Vagina (tissue), 2 donors: Measurements from ENCODE around the gene WDR70. TPM values are rescaled to one million over a fixed set of nuclear protein-coding genes. Genes with fewer than 3 reads are reported as not detected.
"Not testable (repeated sequence)": the region's sequence is repeated elsewhere in the genome, so short reads cannot be mapped to it uniquely, and the experiment has no call there.

Source experiments
- DNase-seq, 2 donors: peaks; one replicate each; pipeline ENCODE4 v3.0.0-alpha.2; 2017; ENCODE audit errors: extremely low spot score in 2 of 2
- H3K27ac ChIP-seq: fragments of 200-600 bp; sonication (generic); one replicate; pipeline ENCODE4 v1.5.1; 2019
- H3K27me3 ChIP-seq: fragments of 200-600 bp; sonication (generic); one replicate; pipeline ENCODE4 v1.5.1; 2019
- H3K36me3 ChIP-seq, 2 donors: fragments of 200-600 bp; sonication (generic); one replicate each; pipeline ENCODE4 v1.5.1; 2017 to 2019
- H3K4me1 ChIP-seq: fragments of 200-600 bp; sonication (generic); one replicate; pipeline ENCODE4 v1.5.1; 2019
- H3K4me3 ChIP-seq, 2 donors: fragments of 200-600 bp; sonication (generic); 1 replicate in 1 of 2; 2 replicates in 1 of 2; pipeline ENCODE4 v1.5.1; 2016 to 2019
- H3K9me3 ChIP-seq: fragments of 200-600 bp; sonication (generic); one replicate; pipeline ENCODE4 v1.5.1; 2019
- CTCF ChIP-seq, 3 experiments: fragments of 450-650 bp in 2 of 3; fragments of 200-600 bp in 1 of 3; sonication (generic) in 1 of 3; IDR thresholded peaks; one replicate each; pipeline ENCODE4 v1.5.1; 2017 to 2019; ENCODE audit warnings: antibody characterized with exemption in 3 of 3, mild to moderate bottlenecking in 2 of 3, moderate library complexity in 2 of 3
- POLR2A ChIP-seq, 2 donors: fragments of 450-650 bp; IDR thresholded peaks; one replicate each; pipeline ENCODE4 v1.6.1; 2017; ENCODE audit warnings: antibody characterized with exemption in 2 of 2, mild to moderate bottlenecking in 2 of 2, moderate library complexity in 2 of 2
- POLR2AphosphoS5 ChIP-seq, 2 donors: sonication (generic); formaldehyde crosslinking; IDR thresholded peaks; one replicate each; pipeline ENCODE4 v1.9.0; 2017; ENCODE audit warnings: antibody characterized with exemption in 2 of 2, mild to moderate bottlenecking in 2 of 2, low read depth in 1 of 2; ENCODE audit not compliant: insufficient read depth in 1 of 2
- intact Hi-C: fragments of 100-400 bp; cut with DNase I; formaldehyde crosslinking; loops from one replicate; pipeline ENCODE4 v1.15.1; 2023
- total RNA-seq: library from RNA; depleted of rRNA; stranded (reverse); fragments of >200 nt; gene quantifications from one replicate; pipeline ENCODE4 v1.2.3, GENCODE V29; 2016

The WDR70 gene
- total RNA-seq, 1 donor from 2014 or later = 31.4 TPM

- no peaks in the 10 kb centered on the region for H3K9me3 ChIP-seq
- TF ChIP-seq CTCF (IDR thresholded peaks at IDR 0.05) = no peak
- no peak overlapping the region for H3K4me3 ChIP-seq
- H3K4me1 ChIP-seq = no peaks in the 10 kb centered on the region
- intact Hi-C loops = no loop called here
- no peak overlapping the region for H3K27ac ChIP-seq
- H3K36me3 ChIP-seq = no peaks in the 10 kb centered on the region
- H3K27me3 ChIP-seq = no peaks in the 10 kb centered on the region
- no peak for DNase-seq
Observed at GRCh38 chr5:37640088-37640487, 261.0 kb downstream of the WDR70 start.

DNA sequence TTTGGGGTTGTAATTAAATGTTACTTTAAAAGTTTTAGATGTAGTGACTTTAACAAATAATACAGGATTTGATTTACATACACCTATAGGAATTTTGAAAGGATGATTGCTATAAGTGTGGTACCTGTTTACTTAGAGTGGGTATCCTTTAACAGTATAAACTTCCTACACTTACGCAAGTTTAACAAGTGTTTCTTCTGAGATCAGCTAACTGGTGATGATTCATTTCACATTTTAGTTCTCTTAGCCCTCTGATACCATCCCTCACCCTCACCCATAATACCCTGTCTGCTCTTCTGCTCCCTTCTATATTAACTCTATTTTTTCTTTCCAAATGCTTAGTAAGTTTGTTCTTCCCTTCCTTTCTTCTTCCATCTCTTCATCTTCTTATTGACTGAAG is 262.8 kb downstream of the WDR70 start:
- Histone ChIP-seq H3K9me3 (no peaks in the 10 kb centered on the region), H3K36me3 (no peaks in the 10 kb centered on the region), H3K27ac (no peak overlapping the region), H3K4me1 (no peaks in the 10 kb centered on the region), H3K27me3 (no peaks in the 10 kb centered on the region), H3K4me3 (no peak overlapping the region)
- TF ChIP-seq POLR2AphosphoS5 (IDR thresholded peaks at IDR 0.05; ENCODE audit: insufficient read depth in 1 of 2, low read depth in 1 of 2) (no peak), POLR2A (IDR thresholded peaks at IDR 0.05) (no peak), CTCF (IDR thresholded peaks at IDR 0.05) (no peak)
- no peak for DNase-seq
- intact Hi-C loops = no loop called here

DNA sequence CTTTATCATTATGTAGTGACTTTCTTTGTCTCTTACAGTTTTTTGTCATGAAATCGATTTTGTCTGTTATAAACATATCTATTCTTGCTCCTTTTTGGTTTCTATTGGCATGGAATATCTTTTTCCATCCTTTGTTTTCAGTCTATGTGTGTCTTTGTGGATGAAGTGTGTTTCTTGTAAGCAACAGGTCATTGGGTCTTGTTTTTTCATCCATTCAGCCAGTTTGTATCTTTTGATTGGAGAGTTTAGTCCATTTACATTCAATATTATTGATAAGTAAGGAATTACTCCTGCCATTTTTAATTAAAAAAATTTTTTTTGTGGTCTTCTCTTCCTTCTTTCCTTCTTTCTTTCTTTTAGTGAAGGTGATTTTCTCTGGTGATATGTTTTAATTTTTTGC is 266.6 kb downstream of the WDR70 start:
- Histone ChIP-seq H3K27ac (no peak overlapping the region), H3K4me3 (no peak overlapping the region), H3K36me3 (no peaks in the 10 kb centered on the region), H3K4me1 (no peaks in the 10 kb centered on the region), H3K9me3 (no peaks in the 10 kb centered on the region), H3K27me3 (no peaks in the 10 kb centered on the region)
- DNase-seq = no peak
- no peak for TF ChIP-seq POLR2AphosphoS5 (IDR thresholded peaks at IDR 0.05; ENCODE audit: insufficient read depth in 1 of 2, low read depth in 1 of 2)
- TF ChIP-seq CTCF (IDR thresholded peaks at IDR 0.05) = no peak
- TF ChIP-seq POLR2A (IDR thresholded peaks at IDR 0.05) = no peak
- intact Hi-C loops = no loop called here

GRCh38 chr5:37654566-37654965 is 275.4 kb downstream of the WDR70 start:
- H3K27ac ChIP-seq, intact Hi-C loops: not testable (repeated sequence)

GRCh38 chr5:37657046-37657445 is 277.9 kb downstream of the WDR70 start:
- Histone ChIP-seq H3K27me3 (no peaks in the 10 kb centered on the region), H3K4me3 (no peak overlapping the region), H3K27ac (no peak overlapping the region), H3K9me3 (no peaks in the 10 kb centered on the region), H3K4me1 (no peaks in the 10 kb centered on the region), H3K36me3 (no peaks in the 10 kb centered on the region)
- intact Hi-C loops = no loop called here
- no peak for TF ChIP-seq CTCF (IDR thresholded peaks at IDR 0.05)
- no peak for TF ChIP-seq POLR2AphosphoS5 (IDR thresholded peaks at IDR 0.05; ENCODE audit: insufficient read depth in 1 of 2, low read depth in 1 of 2)
- no peak for TF ChIP-seq POLR2A (IDR thresholded peaks at IDR 0.05)
- DNase-seq = no peak

More at GRCh38 chr5:37654566-37654965, 275.4 kb downstream of the WDR70 start:
- H3K4me1 ChIP-seq, H3K27me3 ChIP-seq, H3K9me3 ChIP-seq, H3K36me3 ChIP-seq, DNase-seq, H3K4me3 ChIP-seq: not testable (repeated sequence)

DNA sequence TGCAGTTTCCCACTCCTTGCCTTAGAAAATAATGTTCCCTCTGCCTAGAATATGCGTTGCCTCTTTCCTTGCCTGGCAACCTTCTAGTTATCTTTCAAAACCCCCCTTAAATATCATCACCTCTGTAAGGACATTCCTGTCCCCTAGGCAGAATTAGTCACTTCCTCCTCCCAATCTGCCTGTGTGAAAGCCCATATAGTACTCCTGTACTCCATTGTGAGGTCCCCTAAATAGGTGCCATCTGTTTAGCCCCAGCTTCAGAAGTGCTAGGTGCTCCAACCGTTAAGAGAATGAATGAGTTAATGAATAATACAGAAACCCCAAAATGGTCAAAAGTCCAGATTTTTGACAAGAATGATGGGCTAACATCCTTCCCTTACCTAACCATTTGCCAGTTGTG is 279.3 kb downstream of the WDR70 start:
- Histone ChIP-seq H3K4me1 (no peaks in the 10 kb centered on the region), H3K27me3 (no peaks in the 10 kb centered on the region), H3K9me3 (no peaks in the 10 kb centered on the region), H3K4me3 (no peak overlapping the region), H3K27ac (no peak overlapping the region), H3K36me3 (no peaks in the 10 kb centered on the region)
- intact Hi-C loops = no loop called here
- no peak for TF ChIP-seq POLR2A (IDR thresholded peaks at IDR 0.05)
- TF ChIP-seq CTCF (IDR thresholded peaks at IDR 0.05) = no peak
- no peak for TF ChIP-seq POLR2AphosphoS5 (IDR thresholded peaks at IDR 0.05; ENCODE audit: insufficient read depth in 1 of 2, low read depth in 1 of 2)
- DNase-seq = no peak
